ENCODE measurements around the gene WDR37.
"Not testable (repeated sequence)": the region's sequence is repeated elsewhere in the genome, so short reads cannot be mapped to it uniquely, and the experiment has no call there.

The WDR37 gene

DNA sequence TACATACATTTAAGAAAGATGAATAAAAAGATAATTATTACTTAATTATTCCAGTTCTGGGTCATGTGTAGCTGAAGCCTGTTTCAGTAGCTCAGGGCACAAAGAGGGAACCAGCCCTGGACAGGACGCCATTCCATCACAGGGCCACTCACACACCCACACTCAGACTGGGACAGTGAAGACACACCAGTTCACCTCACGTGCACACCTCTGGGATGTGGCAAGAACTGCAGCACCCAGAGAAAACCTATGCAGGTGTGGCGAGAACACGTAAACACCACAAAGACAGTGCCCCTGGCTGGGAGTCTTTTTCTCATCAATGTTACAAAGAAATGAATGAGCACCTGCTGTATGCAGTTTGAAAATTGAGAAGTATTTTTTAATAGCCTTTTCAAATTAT, 5.6 kb upstream of the WDR37 start:
- Histone ChIP-seq H3K27ac (ENCODE audit: low read depth, low read length) (peak overlapping the region; percentile 41), H3K9ac (ENCODE audit: low read depth, low read length) (no peak overlapping the region; the same call in 1 of the 2 replicates), H3K9me3 (ENCODE audit: control insufficient read depth, insufficient read depth, low read length) (no peaks in the 10 kb centered on the region), H3K36me3 (ENCODE audit: control insufficient read depth, insufficient read depth, low read length) (peaks cover 52% of the 10 kb centered on the region), H3K4me1 (ENCODE audit: control insufficient read depth, insufficient read depth, low read length) (peaks cover 20% of the 10 kb centered on the region), H3K27me3 (ENCODE audit: control insufficient read depth, insufficient read depth, low read length) (no peaks in the 10 kb centered on the region), H3K4me3 (ENCODE audit: low read depth, low read length) (peak overlapping the region; percentile 88)

DNA sequence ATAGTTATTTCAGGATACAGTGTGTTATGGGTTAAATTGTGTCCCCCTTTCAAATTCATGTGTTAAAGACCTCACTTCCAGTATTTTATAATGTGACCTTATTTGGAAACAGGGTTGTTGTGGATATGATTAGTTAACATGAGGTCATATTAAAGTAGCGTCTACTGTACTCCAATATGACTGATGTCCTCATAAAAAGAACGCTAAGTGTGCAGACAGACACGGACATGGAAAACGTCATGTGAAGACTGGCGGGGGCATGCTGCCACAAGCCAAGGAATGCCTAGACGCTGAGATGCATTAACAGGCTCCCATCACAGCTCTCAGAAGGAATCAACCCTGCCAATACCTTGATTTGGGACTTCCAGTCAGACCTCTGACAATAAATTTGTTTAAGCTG, 1.5 kb upstream of the WDR37 start:
- Histone ChIP-seq H3K27ac (ENCODE audit: low read depth, low read length) (no peak overlapping the region), H3K9ac (ENCODE audit: low read depth, low read length) (no peak overlapping the region), H3K9me3 (ENCODE audit: control insufficient read depth, insufficient read depth, low read length) (no peaks in the 10 kb centered on the region), H3K27me3 (ENCODE audit: control insufficient read depth, insufficient read depth, low read length) (no peaks in the 10 kb centered on the region), H3K36me3 (ENCODE audit: control insufficient read depth, insufficient read depth, low read length) (peaks cover 42% of the 10 kb centered on the region), H3K4me3 (ENCODE audit: low read depth, low read length) (peak overlapping the region; percentile 95), H3K4me1 (ENCODE audit: control insufficient read depth, insufficient read depth, low read length) (peaks cover 22% of the 10 kb centered on the region)

GRCh38 chr10:1057106-1057657, 997 bp downstream of the WDR37 start:
- H3K9me3 ChIP-seq (ENCODE audit: control insufficient read depth, insufficient read depth, low read length): no peaks in the 10 kb centered on the region
- peak overlapping the region; percentile 97 for H3K27ac ChIP-seq (ENCODE audit: low read depth, low read length)
- peaks cover 26% of the 10 kb centered on the region for H3K36me3 ChIP-seq (ENCODE audit: control insufficient read depth, insufficient read depth, low read length)
- H3K4me1 ChIP-seq (ENCODE audit: control insufficient read depth, insufficient read depth, low read length): peaks cover 14% of the 10 kb centered on the region
- H3K9ac ChIP-seq (ENCODE audit: low read depth, low read length): peak overlapping the region; percentile 50; the same call in 1 of the 2 replicates
- no peaks in the 10 kb centered on the region for H3K27me3 ChIP-seq (ENCODE audit: control insufficient read depth, insufficient read depth, low read length)
- peak overlapping the region; percentile 95 for H3K4me3 ChIP-seq (ENCODE audit: low read depth, low read length)

GRCh38 chr10:1058017-1058416, 1.8 kb downstream of the WDR37 start:
- H3K9ac ChIP-seq (ENCODE audit: low read depth, low read length): no peak overlapping the region
- peaks cover 14% of the 10 kb centered on the region for H3K4me1 ChIP-seq (ENCODE audit: control insufficient read depth, insufficient read depth, low read length)
- H3K4me3 ChIP-seq (ENCODE audit: low read depth, low read length): peak overlapping the region; percentile 95; the same call in 1 of the 2 replicates

DNA sequence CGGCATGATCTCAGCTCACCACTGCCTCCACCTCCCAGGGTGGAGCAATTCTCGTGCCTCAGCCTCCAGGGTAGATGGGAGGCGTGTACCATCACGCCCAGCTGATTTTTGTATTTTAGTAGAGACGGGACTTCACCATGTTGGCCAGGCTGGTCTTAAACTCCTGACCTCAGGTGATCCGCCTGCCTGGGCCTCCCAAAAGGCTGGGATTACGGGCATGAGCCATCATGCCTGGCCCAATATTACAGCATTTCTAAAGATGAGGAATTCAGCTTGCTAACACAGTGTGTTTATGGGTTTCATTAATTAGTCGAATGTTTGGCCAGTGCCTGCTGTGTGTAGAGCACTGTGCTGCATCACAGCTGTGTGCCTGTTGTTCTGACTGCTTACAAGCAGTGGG, 3.7 kb downstream of the WDR37 start:
- Histone ChIP-seq H3K4me3 (ENCODE audit: low read depth, low read length) (no peak overlapping the region), H3K27me3 (ENCODE audit: control insufficient read depth, insufficient read depth, low read length) (no peaks in the 10 kb centered on the region), H3K9me3 (ENCODE audit: control insufficient read depth, insufficient read depth, low read length) (no peaks in the 10 kb centered on the region), H3K27ac (ENCODE audit: low read depth, low read length) (no peak overlapping the region), H3K36me3 (ENCODE audit: control insufficient read depth, insufficient read depth, low read length) (no peaks in the 10 kb centered on the region; the same call in 1 of the 2 replicates), H3K9ac (ENCODE audit: low read depth, low read length) (no peak overlapping the region), H3K4me1 (ENCODE audit: control insufficient read depth, insufficient read depth, low read length) (peaks cover 11% of the 10 kb centered on the region)

More at GRCh38 chr10:1058017-1058416, 1.8 kb downstream of the WDR37 start:
- H3K27ac ChIP-seq (ENCODE audit: low read depth, low read length): no peak overlapping the region
- H3K36me3 ChIP-seq (ENCODE audit: control insufficient read depth, insufficient read depth, low read length): peaks cover 18% of the 10 kb centered on the region
- no peaks in the 10 kb centered on the region for H3K9me3 ChIP-seq (ENCODE audit: control insufficient read depth, insufficient read depth, low read length)
- no peaks in the 10 kb centered on the region for H3K27me3 ChIP-seq (ENCODE audit: control insufficient read depth, insufficient read depth, low read length)

DNA sequence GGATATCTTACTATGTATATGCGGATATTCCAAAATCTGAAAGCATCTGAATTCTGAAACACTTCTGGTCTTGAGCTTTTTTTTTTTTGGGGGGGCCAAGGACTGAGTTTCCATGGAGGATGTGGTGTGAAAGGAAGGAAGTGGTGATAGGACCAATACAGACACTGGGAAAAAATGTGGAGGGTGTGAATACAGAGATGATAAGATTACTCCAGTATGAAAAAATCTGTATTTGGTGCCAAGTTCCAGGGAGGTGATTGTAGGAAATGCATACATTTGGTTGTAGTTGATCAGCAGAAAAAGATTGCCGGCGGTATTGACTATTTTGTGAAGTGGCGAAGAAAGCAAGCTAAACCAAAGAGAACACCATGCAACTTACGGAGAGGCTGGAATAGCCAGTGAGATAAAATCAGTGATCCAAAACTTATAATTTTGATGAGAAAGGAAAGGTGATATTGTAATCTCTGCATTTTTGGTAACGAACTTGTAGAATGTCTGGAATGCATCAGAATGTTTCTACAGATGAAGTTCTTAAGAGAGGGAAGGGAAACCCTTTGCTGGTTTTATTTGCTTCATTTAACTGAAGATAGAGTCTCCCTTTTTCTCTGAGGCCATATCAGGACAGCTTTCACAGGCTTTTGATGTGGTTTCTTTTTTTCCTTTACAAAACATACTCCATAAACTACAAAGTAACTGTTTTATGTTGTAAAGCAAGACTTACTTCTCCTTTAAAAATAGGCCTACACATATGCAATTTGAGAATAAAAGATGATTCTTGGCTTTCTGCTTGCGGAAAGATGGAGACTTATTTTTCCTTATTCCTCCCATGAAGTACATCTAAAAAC, 6.0 kb downstream of the WDR37 start:
- Histone ChIP-seq H3K9me3 (ENCODE audit: control insufficient read depth, insufficient read depth, low read length) (no peaks in the 10 kb centered on the region), H3K36me3 (ENCODE audit: control insufficient read depth, insufficient read depth, low read length) (no peaks in the 10 kb centered on the region), H3K4me3 (ENCODE audit: low read depth, low read length) (no peak overlapping the region), H3K9ac (ENCODE audit: low read depth, low read length) (no peak overlapping the region), H3K27ac (ENCODE audit: low read depth, low read length) (no peak overlapping the region), H3K27me3 (ENCODE audit: control insufficient read depth, insufficient read depth, low read length) (no peaks in the 10 kb centered on the region), H3K4me1 (ENCODE audit: control insufficient read depth, insufficient read depth, low read length) (peaks cover 6% of the 10 kb centered on the region)

- Histone ChIP-seq H3K4me3 (ENCODE audit: low read depth, low read length) (no peak overlapping the region), H3K9me3 (ENCODE audit: control insufficient read depth, insufficient read depth, low read length) (no peaks in the 10 kb centered on the region), H3K27me3 (ENCODE audit: control insufficient read depth, insufficient read depth, low read length) (no peaks in the 10 kb centered on the region), H3K36me3 (ENCODE audit: control insufficient read depth, insufficient read depth, low read length) (no peaks in the 10 kb centered on the region), H3K4me1 (ENCODE audit: control insufficient read depth, insufficient read depth, low read length) (no peaks in the 10 kb centered on the region), H3K9ac (ENCODE audit: low read depth, low read length) (no peak overlapping the region; the same call in 1 of the 2 replicates), H3K27ac (ENCODE audit: low read depth, low read length) (no peak overlapping the region)
Measured at GRCh38 chr10:1063232-1063865, 7.2 kb downstream of the WDR37 start.

DNA sequence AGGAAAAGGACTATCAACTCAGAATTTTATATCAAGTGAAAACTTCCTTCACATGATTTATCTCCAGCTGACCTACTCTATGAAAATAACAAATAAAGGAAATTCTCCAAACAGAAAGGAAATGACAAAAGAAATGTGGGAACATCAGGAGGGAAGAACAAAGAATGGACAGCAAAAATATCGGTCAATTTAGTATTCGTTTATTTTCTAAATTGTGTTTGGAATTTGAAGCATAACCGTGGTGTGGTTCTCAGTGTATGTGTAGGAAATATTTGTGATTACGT, 8.7 kb downstream of the WDR37 start:
- H3K9ac ChIP-seq (ENCODE audit: low read depth, low read length): no peak overlapping the region
- H3K27me3 ChIP-seq (ENCODE audit: control insufficient read depth, insufficient read depth, low read length): no peaks in the 10 kb centered on the region
- H3K36me3 ChIP-seq (ENCODE audit: control insufficient read depth, insufficient read depth, low read length): no peaks in the 10 kb centered on the region
- H3K4me1 ChIP-seq (ENCODE audit: control insufficient read depth, insufficient read depth, low read length): no peaks in the 10 kb centered on the region
- no peak overlapping the region for H3K27ac ChIP-seq (ENCODE audit: low read depth, low read length)
- H3K4me3 ChIP-seq (ENCODE audit: low read depth, low read length): no peak overlapping the region
- H3K9me3 ChIP-seq (ENCODE audit: control insufficient read depth, insufficient read depth, low read length): no peaks in the 10 kb centered on the region

DNA sequence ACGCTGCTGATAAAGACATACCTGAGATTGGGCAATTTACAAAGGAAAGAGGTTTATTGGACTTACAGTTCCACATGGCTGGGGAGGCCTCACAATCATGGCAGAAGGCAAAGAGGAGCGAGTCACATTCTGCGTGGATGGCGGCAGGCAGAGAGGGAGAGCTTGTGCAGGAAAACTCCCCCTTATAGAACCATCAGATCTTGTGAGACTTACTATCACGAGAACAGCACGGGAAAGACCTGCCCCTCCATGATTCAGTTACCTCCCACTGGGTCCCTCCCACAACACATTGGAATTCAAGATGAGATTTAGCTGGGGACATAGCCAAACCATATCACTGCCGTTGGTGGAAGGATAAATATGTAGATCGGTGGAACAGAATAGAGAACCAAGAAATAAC, 10.5 kb downstream of the WDR37 start:
- not testable (repeated sequence) for H3K27ac ChIP-seq (ENCODE audit: low read depth, low read length); H3K4me1 ChIP-seq (ENCODE audit: control insufficient read depth, insufficient read depth, low read length); H3K36me3 ChIP-seq (ENCODE audit: control insufficient read depth, insufficient read depth, low read length); H3K9me3 ChIP-seq (ENCODE audit: control insufficient read depth, insufficient read depth, low read length); H3K27me3 ChIP-seq (ENCODE audit: control insufficient read depth, insufficient read depth, low read length); H3K4me3 ChIP-seq (ENCODE audit: low read depth, low read length); H3K9ac ChIP-seq (ENCODE audit: low read depth, low read length)

- H3K27me3 ChIP-seq (ENCODE audit: control insufficient read depth, insufficient read depth, low read length): no peaks in the 10 kb centered on the region
- H3K4me3 ChIP-seq (ENCODE audit: low read depth, low read length): no peak overlapping the region
- H3K9me3 ChIP-seq (ENCODE audit: control insufficient read depth, insufficient read depth, low read length): no peaks in the 10 kb centered on the region
- no peak overlapping the region for H3K9ac ChIP-seq (ENCODE audit: low read depth, low read length)
- H3K27ac ChIP-seq (ENCODE audit: low read depth, low read length): no peak overlapping the region
- peaks cover 17% of the 10 kb centered on the region; the same call in 1 of the 2 replicates for H3K36me3 ChIP-seq (ENCODE audit: control insufficient read depth, insufficient read depth, low read length)
- H3K4me1 ChIP-seq (ENCODE audit: control insufficient read depth, insufficient read depth, low read length): peaks cover 7% of the 10 kb centered on the region
Measured at GRCh38 chr10:1068380-1069361, 12.5 kb downstream of the WDR37 start.
